Lower lobe of right lung (tissue), 2 donors: ENCODE measurements around the gene DIPK1B. TPM values are rescaled to one million over a fixed set of nuclear protein-coding genes. Genes with fewer than 3 reads are reported as not detected.

Experiments
- ATAC-seq, 2 donors: fragments of 200-7000 bp; cut with Tn5 transposase; one replicate each; pipeline ENCODE4 v1.9.1; 2020 to 2022; ENCODE audit warnings: mild to moderate bottlenecking in 2 of 2, moderate library complexity in 2 of 2
- DNase-seq: peaks from one replicate; pipeline ENCODE4 v3.0.0-alpha.2; 2020
- H3K27ac ChIP-seq: fragments of 200-600 bp; one replicate; pipeline ENCODE4 v1.8.0; 2022
- H3K27me3 ChIP-seq: fragments of 200-600 bp; one replicate; pipeline ENCODE4 v1.8.0; 2022; ENCODE audit warnings: low read depth
- H3K36me3 ChIP-seq: fragments of 200-600 bp; one replicate; pipeline ENCODE4 v1.8.0; 2022; ENCODE audit warnings: mild to moderate bottlenecking
- H3K4me1 ChIP-seq: fragments of 200-600 bp; one replicate; pipeline ENCODE4 v1.8.0; 2022
- H3K4me3 ChIP-seq: fragments of 200-600 bp; one replicate; pipeline ENCODE4 v1.8.0; 2022; ENCODE audit warnings: mild to moderate bottlenecking
- H3K9me3 ChIP-seq: fragments of 200-600 bp; one replicate; pipeline ENCODE4 v1.8.0; 2022
- intact Hi-C: fragments of 100-400 bp; cut with DNase I; formaldehyde crosslinking; loops from one replicate; pipeline ENCODE4 v1.11.0; 2022
- total RNA-seq: library from RNA; stranded (reverse); fragmentation: NEBNext Ultra II Directional; extraction: Animal tissue kit (Norgen Biotek cat#: 25700); gene quantifications from one replicate; pipeline ENCODE4 v1.2.1, GENCODE V29; 2021
- TF ChIP-seq, protein P1 (sequence below): fragments of 200-600 bp; IDR thresholded peaks from one replicate; pipeline ENCODE4 v1.8.0; 2022; ENCODE audit warnings: antibody characterized with exemption, mild to moderate bottlenecking
- donor health status: DM: no; HTN: yes; CAD: no; lungs with severe emphysema.

DIPK1B gene
- total RNA-seq, 1 donor from 2014 or later: 15.1 TPM

DNA sequence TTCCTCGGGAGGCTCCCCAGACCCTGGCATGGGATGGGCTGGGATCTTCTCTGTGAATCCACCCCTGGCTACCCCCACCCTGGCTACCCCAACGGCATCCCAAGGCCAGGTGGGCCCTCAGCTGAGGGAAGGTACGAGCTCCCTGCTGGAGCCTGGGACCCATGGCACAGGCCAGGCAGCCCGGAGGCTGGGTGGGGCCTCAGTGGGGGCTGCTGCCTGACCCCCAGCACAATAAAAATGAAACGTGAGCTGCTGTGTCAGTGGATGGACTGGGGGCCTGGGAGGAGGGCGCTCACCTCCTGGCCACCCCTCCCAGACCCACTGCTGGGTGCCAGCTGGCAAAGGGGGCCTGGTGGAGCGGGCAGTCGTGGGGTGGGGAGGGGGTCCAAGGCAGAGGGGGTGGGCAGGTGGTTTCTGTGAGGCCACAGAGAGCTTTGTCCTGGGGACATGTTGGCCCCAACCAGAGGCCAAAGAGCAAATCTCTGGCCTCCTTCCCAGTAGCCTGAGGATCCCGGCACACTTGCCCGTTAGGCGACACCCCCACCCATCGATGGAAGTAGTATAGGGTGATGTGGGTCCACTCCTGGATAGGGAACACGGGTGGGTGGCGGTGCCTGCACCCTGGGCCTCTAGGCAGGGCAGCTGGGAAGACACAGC, 39.8 kb upstream of the DIPK1B start:
- no peaks in the 10 kb centered on the region for H3K9me3 ChIP-seq
- peaks cover 19% of the 10 kb centered on the region for H3K4me1 ChIP-seq
- H3K27me3 ChIP-seq: peaks cover 8% of the 10 kb centered on the region
- DNase-seq (no peak), ATAC-seq (no peak)
- H3K27ac ChIP-seq: peak overlapping the region; percentile 67
- H3K36me3 ChIP-seq: peaks cover 69% of the 10 kb centered on the region
- peak overlapping the region; percentile 33 for H3K4me3 ChIP-seq
- intact Hi-C loops: no loop called here
- TF ChIP-seq, protein P1, sequence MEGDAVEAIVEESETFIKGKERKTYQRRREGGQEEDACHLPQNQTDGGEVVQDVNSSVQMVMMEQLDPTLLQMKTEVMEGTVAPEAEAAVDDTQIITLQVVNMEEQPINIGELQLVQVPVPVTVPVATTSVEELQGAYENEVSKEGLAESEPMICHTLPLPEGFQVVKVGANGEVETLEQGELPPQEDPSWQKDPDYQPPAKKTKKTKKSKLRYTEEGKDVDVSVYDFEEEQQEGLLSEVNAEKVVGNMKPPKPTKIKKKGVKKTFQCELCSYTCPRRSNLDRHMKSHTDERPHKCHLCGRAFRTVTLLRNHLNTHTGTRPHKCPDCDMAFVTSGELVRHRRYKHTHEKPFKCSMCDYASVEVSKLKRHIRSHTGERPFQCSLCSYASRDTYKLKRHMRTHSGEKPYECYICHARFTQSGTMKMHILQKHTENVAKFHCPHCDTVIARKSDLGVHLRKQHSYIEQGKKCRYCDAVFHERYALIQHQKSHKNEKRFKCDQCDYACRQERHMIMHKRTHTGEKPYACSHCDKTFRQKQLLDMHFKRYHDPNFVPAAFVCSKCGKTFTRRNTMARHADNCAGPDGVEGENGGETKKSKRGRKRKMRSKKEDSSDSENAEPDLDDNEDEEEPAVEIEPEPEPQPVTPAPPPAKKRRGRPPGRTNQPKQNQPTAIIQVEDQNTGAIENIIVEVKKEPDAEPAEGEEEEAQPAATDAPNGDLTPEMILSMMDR: no peak

GRCh38 chr9:136673088-136673974, 39.0 kb upstream of the DIPK1B start:
- TF ChIP-seq, protein P1: no peak
- peak overlapping the region; percentile 33 for H3K4me3 ChIP-seq
- intact Hi-C loops: no loop called here
- peak overlapping the region; percentile 67 for H3K27ac ChIP-seq
- DNase-seq (no peak), ATAC-seq (no peak)
- H3K27me3 ChIP-seq: peaks cover 8% of the 10 kb centered on the region
- H3K4me1 ChIP-seq: peaks cover 23% of the 10 kb centered on the region
- peaks cover 65% of the 10 kb centered on the region for H3K36me3 ChIP-seq
- no peaks in the 10 kb centered on the region for H3K9me3 ChIP-seq

DNA sequence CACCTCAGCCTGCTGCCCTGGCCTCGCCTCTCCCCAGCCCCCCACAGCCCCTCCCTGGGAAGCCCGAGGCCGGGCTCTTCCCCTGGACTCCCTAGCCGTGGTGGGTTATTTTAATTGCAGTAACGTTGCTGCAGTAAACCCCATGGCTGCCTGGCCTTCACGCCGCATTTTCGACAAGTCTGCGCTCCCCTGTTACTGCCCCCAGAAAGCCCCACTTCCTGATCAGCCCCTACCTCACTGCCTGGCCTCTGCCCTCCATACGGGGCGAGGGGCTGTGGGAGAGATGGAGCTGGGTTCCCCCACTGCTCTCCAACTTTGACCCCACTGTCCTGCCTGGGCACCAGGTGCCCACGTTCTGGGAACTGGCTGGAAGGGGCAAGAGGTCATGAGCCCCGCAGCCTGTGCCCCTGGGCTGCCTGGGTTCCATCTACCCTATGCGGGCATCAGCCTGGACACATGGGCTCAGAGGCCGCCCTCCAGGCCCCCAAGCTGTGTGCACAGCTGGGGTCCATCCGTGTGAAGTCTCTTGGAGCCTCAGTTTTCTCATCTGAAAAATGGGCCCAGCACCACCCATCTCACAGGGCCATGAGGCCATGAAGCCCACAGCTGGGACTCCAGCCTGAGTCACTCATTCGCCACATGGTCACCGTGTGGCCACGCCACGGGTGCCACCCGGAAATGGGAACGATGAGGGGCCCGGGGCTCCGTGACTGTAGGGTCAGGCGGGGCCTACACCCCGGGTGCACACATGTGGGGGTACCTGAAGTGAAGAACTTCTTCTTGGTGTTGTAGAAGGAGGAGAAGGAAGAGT, 38.2 kb upstream of the DIPK1B start:
- ATAC-seq (no peak), DNase-seq (no peak)

GRCh38 chr9:136674786-136675349, 37.5 kb upstream of the DIPK1B start:
- Histone ChIP-seq H3K4me3 (no peak overlapping the region), H3K36me3 (peaks cover 58% of the 10 kb centered on the region), H3K9me3 (no peaks in the 10 kb centered on the region), H3K27ac (peak overlapping the region; percentile 36), H3K4me1 (peaks cover 36% of the 10 kb centered on the region), H3K27me3 (peaks cover under 1% of the 10 kb centered on the region)
- ATAC-seq: peak; percentile 60 to 70
- intact Hi-C loops: no loop called here
- peak; percentile 90 for DNase-seq
- TF ChIP-seq, protein P1: no peak

More for the DNA sequence above, 38.2 kb upstream of the DIPK1B start:
- Histone ChIP-seq H3K4me1 (peaks cover 29% of the 10 kb centered on the region), H3K27ac (peak overlapping the region; percentile 67), H3K36me3 (peaks cover 65% of the 10 kb centered on the region), H3K9me3 (no peaks in the 10 kb centered on the region), H3K27me3 (peaks cover 8% of the 10 kb centered on the region), H3K4me3 (no peak overlapping the region)
- TF ChIP-seq, protein P1: no peak
- intact Hi-C loops: no loop called here
